ENCODE measurements around the gene CSAD. TPM values are rescaled to one million over a fixed set of nuclear protein-coding genes. Genes with fewer than 3 reads are reported as not detected.
"Not testable (repeated sequence)": the region's sequence is repeated elsewhere in the genome, so short reads cannot be mapped to it uniquely, and the experiment has no call there.

Gene CSAD
- total RNA-seq, 2 donors from 2014 or later, result 16.4 to 22.3 TPM

DNA sequence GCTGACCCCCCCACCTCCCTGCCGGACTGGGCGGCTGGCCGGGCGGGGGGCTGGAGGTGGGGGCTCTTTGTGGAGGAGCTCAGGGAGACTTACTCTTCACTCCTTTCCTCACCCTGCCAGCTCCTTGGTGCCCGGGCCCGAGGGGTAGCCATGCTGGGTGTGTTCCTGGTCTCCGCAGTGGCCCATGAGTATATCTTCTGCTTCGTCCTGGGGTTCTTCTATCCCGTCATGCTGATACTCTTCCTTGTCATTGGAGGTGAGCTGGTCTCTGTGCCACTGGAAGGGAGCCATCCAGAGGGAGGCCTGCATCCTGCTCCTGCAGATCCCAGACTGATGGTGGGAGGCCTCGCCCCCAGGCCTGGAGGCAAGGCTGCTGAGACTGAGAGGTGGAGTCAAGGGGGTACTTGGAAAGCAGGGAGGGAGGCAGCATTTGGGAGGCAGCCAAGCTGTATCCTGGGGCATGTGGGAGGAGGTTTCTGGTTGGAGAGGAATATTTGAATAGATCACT, 57.7 kb downstream of the CSAD start:
- DNase-seq (ENCODE audit: low spot score), result no peak
- intact Hi-C loops (cut with DNase I), result no loop called here

DNA sequence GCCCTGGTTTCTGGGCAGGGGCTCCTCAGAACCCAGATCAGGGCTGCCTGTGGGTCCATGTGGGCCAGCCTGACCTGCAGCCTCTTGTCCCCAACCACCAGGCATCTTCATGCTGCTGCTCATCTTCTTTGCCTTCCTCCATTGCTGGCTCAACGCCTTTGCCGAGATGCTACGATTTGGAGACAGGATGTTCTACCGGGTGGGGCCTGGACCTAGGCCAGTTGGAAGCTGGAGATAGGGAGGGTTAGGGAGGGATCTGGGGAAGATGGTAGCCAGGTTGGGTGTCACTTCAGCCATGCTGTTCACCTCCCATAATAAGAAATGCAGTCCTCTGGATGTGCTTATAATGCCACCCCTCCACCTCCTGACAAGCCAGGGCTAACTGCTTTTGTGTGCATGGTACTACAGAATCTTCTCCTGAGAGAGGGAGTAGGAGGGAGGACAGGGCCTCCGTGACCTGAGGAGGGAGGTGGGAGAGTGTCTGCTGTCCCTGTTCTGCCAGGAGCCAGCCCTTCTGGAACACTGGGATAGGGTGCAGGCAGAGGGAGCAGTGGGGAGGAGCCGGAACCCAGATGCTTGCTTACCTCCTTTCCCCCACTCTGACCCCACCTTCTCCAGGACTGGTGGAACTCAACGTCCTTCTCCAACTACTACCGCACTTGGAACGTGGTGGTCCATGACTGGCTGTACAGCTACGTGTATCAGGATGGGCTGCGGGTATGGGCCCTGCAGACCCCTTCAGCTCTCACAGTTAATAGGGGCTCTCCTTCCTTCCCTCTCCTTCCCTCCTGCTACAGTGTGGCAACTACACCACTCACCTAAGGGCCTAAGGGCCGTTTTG, 59.8 kb downstream of the CSAD start:
- intact Hi-C loops (cut with DNase I), result no loop called here
- DNase-seq (ENCODE audit: low spot score), result no peak

- no peak for DNase-seq (ENCODE audit: low spot score)
- intact Hi-C loops (cut with DNase I), result no loop called here
Measured at GRCh38 chr12:53118751-53119300, 61.9 kb downstream of the CSAD start.

GRCh38 chr12:53115891-53116648, 64.7 kb downstream of the CSAD start:
- DNase-seq (ENCODE audit: low spot score), result no peak
- intact Hi-C loops (cut with DNase I), result no loop called here

DNA sequence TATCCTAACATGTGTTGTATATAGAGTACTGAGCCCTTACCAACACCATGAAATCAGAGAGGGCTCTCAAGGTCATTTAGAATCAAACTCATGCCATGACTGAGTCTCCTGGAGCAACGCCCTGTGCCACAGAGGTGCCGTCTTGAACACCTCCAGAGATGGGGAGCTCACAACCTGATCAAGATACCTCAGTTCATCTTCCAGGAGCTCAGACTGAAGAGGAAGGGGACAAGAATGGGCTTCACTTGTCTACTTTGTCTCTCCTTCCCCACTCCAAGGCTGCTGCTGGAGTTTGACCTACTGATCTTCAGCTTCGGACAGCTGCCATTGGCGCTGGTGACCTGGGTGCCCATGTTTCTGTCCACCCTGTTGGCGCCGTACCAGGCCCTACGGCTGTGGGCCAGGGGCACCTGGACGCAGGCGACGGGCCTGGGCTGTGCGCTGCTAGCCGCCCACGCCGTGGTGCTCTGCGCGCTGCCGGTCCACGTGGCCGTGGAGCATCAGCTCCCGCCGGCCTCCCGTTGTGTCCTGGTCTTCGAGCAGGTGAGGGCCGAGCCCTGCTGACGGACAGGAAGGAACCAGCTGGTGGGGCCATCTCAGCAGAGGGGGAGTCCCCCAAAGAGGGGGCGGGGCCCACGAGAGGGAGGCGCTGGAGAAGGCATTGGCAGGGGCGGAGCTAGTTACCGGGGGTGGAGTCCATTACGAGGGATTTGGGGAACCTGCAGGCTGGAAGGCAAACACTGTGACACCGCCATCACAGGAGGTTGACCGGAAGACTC, 65.4 kb downstream of the CSAD start:
- no peak for DNase-seq (ENCODE audit: low spot score)
- intact Hi-C loops (cut with DNase I), result no loop called here

GRCh38 chr12:53113951-53114350, 66.8 kb downstream of the CSAD start:
- intact Hi-C loops (cut with DNase I), result no loop called here

GRCh38 chr12:53113136-53113705, 67.5 kb downstream of the CSAD start:
- intact Hi-C loops (cut with DNase I), result no loop called here
- no peak for DNase-seq (ENCODE audit: low spot score)

More at GRCh38 chr12:53113951-53114350, 66.8 kb downstream of the CSAD start:
- no peak for DNase-seq (ENCODE audit: low spot score)

DNA sequence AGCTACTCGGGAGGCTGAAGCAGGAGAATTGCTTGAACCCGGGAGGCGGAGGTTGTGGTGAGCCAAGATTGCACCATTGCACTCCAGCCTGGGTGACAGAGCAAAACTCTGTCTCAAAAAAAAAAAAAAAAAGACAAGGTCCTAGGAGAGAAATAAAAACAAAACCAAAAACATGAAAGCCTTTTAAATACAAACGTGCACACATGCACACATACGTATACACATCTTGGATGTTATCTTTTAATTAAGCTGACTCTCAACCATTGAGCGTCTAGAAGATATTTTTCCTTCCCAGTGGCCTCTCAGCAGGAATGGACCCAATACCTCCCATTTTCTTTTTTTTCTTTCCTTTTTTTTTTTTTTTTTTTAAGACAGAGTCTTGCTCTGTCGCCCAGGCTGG, 68.3 kb downstream of the CSAD start:
- DNase-seq (ENCODE audit: low spot score); intact Hi-C loops (cut with DNase I): not testable (repeated sequence)

Other genes starting within 250 kb of the CSAD start
- gene KRT18, start 231.8 kb downstream of the CSAD start, total RNA-seq, result 10 to 100 TPM; 14.1 to 20.5 TPM
- gene EIF4B, start 174.5 kb downstream of the CSAD start, total RNA-seq, result 100 to 1,000 TPM; 311 to 314 TPM
- 100 to 1,000 TPM; 139 to 218 TPM for gene TNS2, start 130.9 kb downstream of the CSAD start, total RNA-seq
- 10 to 100 TPM; 77.6 to 90.5 TPM for gene SPRYD3, start 101.5 kb downstream of the CSAD start, total RNA-seq
- gene IGFBP6, start 83.3 kb downstream of the CSAD start, total RNA-seq, result 100 to 1,000 TPM; 679 to 733 TPM
- gene SOAT2, start 77.4 kb downstream of the CSAD start, total RNA-seq, result under 1 TPM; 0.32 to 0.90 TPM
- gene ZNF740, start 203 bp downstream of the CSAD start, total RNA-seq, result 10 to 100 TPM; 23.7 to 27.4 TPM
- gene ITGB7, start 26.3 kb upstream of the CSAD start, total RNA-seq, result 1 to 10 TPM; 2.1 to 2.9 TPM
- 10 to 100 TPM; 33.4 to 38.1 TPM for gene RARG, start 51.3 kb upstream of the CSAD start, total RNA-seq
- gene ESPL1, start 87.4 kb upstream of the CSAD start, total RNA-seq, result 1 to 10 TPM in 1 of 2 donors, under 1 TPM in 1; 0.62 to 1.0 TPM
- gene PFDN5, start 114.6 kb upstream of the CSAD start, total RNA-seq, result 100 to 1,000 TPM; 473 to 486 TPM
- gene MYG1, start 118.8 kb upstream of the CSAD start, total RNA-seq, result 10 to 100 TPM; 35.6 to 37.8 TPM
- 10 to 100 TPM; 29.5 to 35.3 TPM for gene AAAS, start 140.7 kb upstream of the CSAD start, total RNA-seq
- gene SP7, start 155.4 kb upstream of the CSAD start, total RNA-seq, result not detected
- 10 to 100 TPM; 55.1 to 59.9 TPM for gene SP1, start 199.3 kb upstream of the CSAD start, total RNA-seq
- not detected for gene AMHR2, start 242.9 kb upstream of the CSAD start, total RNA-seq

Measured in posterior vena cava (tissue), 2 donors.